Raji (cell line): Measurements from ENCODE around the gene C11orf97.

Experiments used
- POLR2A ChIP-seq: IDR thresholded peaks from 2 replicates; pipeline ENCODE4 v1.6.1; 2011; ENCODE audit warnings: low read depth, low read length, control low read depth; ENCODE audit not compliant: insufficient read depth

Gene C11orf97

DNA sequence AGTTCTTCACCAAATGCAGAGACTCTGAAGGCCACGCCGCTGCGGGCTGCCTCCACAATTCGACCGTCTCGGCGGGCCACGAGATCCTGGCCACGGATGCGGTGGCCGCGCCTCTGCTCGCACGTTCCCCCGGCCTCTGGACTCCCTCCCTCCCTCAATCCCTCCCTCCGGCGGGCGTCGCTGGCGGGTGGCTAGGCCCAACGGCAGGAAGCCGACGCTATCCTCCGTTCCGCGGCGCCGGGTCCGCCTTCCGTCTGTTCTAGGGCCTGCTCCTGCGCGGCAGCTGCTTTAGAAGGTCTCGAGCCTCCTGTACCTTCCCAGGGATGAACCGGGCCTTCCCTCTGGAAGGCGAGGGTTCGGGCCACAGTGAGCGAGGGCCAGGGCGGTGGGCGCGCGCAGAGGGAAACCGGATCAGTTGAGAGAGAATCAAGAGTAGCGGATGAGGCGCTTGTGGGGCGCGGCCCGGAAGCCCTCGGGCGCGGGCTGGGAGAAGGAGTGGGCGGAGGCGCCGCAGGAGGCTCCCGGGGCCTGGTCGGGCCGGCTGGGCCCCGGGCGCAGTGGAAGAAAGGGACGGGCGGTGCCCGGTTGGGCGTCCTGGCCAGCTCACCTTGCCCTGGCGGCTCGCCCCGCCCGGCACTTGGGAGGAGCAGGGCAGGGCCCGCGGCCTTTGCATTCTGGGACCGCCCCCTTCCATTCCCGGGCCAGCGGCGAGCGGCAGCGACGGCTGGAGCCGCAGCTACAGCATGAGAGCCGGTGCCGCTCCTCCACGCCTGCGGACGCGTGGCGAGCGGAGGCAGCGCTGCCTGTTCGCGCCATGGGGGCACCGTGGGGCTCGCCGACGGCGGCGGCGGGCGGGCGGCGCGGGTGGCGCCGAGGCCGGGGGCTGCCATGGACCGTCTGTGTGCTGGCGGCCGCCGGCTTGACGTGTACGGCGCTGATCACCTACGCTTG, 31.7 kb downstream of the C11orf97 start, which contains the start of gene FUT4:
FUT4 (plus strand) TSS at position 227 of the 951 bp plus-strand sequence; CDS start at position 440, 213 bp downstream.
- no peak for TF ChIP-seq POLR2A

DNA sequence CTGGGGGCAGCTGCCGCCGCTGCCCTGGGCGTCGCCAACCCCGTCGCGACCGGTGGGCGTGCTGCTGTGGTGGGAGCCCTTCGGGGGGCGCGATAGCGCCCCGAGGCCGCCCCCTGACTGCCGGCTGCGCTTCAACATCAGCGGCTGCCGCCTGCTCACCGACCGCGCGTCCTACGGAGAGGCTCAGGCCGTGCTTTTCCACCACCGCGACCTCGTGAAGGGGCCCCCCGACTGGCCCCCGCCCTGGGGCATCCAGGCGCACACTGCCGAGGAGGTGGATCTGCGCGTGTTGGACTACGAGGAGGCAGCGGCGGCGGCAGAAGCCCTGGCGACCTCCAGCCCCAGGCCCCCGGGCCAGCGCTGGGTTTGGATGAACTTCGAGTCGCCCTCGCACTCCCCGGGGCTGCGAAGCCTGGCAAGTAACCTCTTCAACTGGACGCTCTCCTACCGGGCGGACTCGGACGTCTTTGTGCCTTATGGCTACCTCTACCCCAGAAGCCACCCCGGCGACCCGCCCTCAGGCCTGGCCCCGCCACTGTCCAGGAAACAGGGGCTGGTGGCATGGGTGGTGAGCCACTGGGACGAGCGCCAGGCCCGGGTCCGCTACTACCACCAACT, 32.5 kb downstream of the C11orf97 start:
- TF ChIP-seq POLR2A: no peak

DNA sequence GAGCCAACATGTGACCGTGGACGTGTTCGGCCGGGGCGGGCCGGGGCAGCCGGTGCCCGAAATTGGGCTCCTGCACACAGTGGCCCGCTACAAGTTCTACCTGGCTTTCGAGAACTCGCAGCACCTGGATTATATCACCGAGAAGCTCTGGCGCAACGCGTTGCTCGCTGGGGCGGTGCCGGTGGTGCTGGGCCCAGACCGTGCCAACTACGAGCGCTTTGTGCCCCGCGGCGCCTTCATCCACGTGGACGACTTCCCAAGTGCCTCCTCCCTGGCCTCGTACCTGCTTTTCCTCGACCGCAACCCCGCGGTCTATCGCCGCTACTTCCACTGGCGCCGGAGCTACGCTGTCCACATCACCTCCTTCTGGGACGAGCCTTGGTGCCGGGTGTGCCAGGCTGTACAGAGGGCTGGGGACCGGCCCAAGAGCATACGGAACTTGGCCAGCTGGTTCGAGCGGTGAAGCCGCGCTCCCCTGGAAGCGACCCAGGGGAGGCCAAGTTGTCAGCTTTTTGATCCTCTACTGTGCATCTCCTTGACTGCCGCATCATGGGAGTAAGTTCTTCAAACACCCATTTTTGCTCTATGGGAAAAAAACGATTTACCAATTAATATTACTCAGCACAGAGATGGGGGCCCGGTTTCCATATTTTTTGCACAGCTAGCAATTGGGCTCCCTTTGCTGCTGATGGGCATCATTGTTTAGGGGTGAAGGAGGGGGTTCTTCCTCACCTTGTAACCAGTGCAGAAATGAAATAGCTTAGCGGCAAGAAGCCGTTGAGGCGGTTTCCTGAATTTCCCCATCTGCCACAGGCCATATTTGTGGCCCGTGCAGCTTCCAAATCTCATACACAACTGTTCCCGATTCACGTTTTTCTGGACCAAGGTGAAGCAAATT, 33.3 kb downstream of the C11orf97 start:
- TF ChIP-seq POLR2A: no peak

DNA sequence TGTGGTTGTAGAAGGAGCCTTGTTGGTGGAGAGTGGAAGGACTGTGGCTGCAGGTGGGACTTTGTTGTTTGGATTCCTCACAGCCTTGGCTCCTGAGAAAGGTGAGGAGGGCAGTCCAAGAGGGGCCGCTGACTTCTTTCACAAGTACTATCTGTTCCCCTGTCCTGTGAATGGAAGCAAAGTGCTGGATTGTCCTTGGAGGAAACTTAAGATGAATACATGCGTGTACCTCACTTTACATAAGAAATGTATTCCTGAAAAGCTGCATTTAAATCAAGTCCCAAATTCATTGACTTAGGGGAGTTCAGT, 33.9 kb downstream of the C11orf97 start:
- no peak for TF ChIP-seq POLR2A

DNA sequence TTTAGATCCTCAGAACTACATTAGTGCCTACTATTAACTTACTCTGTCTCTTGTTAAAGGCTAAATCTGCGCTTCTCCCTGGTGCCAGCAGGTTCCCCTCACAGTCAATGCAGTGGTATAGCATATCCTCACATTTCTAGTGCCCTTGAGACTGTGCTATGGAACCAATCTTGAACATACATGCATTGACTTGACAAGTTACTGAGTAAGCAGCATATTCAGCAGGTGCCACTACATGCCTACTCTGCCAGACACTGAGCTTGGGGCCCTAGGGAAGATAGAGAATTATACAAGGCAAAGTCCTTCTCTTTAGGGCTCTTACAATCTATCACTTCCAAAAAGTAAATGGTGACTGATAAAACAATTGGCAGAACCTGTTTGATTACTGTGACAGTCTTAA, 34.6 kb downstream of the C11orf97 start:
- no peak for TF ChIP-seq POLR2A

DNA sequence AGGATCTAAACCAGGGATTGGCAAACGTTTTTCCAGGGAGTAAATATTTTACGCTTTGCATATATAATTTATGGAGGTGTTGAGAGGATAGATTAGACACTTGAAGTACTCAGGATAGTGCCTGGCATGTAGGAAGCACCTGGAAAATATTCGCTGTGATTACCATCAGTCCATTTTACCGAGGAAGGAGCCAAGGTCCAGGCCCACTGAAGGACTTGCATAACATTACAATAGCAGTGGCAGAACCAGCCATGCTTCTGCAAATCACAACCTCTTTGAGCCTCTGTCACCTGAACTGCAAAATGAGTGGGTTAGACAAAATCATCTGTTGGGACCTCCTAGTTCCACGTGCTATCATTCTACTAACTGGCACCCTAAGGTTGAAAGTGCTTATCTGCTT, 36.9 kb downstream of the C11orf97 start:
- TF ChIP-seq POLR2A: no peak

DNA sequence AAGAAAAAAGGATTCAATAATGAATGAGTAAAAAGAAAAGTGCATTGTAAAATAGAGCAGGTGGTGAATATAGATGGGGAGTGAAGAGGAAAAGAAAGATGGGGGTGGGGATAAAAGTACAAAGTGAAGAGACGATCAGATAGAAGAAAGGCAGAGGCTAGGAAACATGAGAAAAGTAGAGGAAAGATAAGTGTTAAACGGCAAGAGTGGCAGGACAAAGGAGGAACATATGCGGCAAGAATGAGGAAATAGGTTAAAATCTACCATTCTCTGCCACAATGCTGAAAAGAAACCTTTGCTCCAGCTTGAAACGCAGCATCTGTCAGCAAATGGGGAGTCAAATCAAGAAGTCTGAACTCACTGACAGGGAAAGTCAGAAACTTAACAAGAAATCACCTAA, 38.3 kb downstream of the C11orf97 start:
- no peak for TF ChIP-seq POLR2A

DNA sequence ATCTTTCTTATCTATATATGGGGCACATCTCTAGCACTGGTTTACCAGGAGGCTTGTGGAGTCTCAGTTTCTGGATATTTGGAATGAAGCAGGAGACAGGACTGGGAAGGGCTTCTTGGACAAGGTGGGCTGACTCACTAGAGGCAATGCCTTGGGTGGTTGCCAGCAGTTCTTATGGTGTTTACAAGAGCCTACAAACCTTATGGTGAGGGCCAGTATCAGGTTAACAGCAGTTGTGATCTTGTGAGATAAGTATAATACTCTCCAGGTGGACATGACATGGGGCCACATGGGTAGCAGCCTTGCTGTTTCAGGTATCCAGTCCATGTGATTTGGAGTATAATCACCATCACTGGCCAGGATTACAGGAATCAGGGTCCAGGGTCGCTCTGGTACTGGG, 41.7 kb downstream of the C11orf97 start:
- TF ChIP-seq POLR2A: no peak

DNA sequence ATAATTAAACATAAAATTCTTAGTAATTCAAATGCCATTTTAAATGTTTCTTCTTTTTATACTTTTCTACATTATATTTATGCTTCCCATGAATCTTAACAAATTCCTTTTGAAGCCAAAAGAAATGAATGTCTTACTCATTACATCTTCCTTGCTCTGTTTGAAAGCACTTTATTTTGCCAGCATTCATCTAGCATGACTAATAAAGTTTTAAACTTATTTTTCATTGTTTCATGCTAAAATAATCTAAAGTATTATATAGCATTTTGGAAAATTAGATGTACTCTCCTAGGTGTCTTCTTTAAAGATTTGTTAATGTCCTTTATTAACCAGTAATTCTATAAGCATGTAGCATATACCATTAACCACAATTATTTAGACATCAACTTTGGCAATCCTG, 45.2 kb downstream of the C11orf97 start:
- no peak for TF ChIP-seq POLR2A

DNA sequence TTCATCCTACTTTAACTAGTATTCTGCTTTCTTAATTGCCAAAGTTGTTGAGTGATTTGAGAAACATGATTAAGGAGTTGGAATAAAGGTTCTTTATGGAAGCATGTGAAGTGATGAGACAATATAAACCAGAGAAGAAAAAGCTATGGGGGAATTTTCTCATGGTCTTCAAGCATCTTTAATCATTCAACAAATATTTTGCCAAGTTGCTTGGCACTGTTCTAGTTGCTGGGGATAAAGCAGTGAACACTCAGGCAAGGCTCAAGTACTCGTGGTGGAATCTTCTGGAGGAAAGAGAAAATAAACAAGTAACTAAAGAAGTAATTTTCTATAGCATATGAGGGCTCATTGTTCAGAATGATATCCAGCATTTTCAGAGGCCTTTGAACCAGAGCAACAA, 45.7 kb downstream of the C11orf97 start:
- no peak for TF ChIP-seq POLR2A

DNA sequence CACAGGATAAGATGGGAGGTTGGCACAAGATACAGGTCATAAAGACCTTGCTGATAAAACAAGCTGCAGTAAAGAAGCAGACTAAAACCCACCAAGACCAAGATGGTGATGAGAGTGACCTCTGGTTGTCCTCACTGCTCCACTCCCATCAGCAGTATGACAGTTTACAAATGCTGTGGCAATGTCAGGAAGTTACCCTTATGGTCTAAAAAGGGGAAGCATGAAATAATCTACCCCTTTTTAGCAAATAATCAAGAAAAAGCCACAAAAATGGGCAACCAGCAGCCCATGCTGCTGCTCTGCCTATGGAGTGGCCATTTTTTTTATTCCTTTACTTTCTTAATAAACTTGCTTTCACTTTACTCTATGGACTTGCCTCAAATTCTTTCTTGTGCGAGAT, 46.2 kb downstream of the C11orf97 start:
- no peak for TF ChIP-seq POLR2A

DNA sequence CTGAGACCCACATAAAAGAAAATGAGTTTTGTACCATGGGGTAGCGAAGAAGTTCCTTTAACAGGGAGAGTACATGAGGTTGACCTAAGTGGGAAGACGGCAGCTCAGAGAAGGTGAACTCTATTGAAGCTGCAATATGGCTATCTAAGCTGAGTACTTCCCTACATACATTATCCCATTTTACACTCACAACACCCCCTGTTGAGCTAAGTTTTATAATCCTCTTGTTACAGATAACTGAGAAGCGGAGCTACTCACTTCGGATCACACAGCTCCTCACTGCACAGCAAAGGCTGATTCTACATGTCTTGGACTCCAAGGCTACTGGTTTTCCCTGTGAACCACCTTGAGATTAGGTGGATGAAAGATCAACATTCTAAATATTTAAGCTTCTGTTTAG, 46.7 kb downstream of the C11orf97 start:
- no peak for TF ChIP-seq POLR2A

DNA sequence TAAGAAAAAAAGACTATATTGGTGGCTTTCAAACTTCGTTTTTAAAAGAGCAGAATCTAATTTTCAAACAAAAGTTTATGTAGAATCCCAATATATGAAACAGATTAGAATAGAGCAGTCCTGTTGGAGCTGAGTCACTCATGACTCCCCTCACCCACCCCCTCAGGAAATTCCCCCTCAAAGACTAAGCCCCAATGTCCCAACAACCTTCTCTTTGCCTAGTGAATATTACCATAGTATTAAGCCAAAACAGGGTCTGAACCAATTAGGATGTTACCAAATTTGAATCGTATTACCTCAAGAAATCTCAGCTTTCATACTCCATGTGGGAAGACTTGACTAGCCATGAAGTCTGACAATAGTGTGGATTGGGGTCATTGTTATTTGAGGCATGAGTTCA, 47.1 kb downstream of the C11orf97 start:
- no peak for TF ChIP-seq POLR2A

DNA sequence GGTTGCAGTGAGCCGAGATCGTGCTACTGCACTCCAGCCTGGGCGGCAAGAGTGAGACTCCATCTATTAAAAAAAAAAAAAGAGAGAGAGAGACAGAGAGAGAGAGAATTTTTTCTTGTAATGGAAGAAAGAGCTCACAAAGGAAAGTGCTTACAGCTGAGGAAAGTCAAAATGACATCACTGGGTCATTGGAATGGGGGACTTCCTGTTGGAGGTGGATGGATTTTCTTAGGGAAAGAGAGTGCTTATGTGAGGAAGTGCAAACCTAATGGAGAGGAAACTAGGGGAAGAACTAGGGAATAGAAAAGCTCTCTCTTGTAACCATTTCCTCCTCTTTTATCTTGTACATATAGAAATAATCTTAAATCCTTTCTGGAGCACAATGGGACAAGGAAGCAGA, 48.6 kb downstream of the C11orf97 start:
- no peak for TF ChIP-seq POLR2A

DNA sequence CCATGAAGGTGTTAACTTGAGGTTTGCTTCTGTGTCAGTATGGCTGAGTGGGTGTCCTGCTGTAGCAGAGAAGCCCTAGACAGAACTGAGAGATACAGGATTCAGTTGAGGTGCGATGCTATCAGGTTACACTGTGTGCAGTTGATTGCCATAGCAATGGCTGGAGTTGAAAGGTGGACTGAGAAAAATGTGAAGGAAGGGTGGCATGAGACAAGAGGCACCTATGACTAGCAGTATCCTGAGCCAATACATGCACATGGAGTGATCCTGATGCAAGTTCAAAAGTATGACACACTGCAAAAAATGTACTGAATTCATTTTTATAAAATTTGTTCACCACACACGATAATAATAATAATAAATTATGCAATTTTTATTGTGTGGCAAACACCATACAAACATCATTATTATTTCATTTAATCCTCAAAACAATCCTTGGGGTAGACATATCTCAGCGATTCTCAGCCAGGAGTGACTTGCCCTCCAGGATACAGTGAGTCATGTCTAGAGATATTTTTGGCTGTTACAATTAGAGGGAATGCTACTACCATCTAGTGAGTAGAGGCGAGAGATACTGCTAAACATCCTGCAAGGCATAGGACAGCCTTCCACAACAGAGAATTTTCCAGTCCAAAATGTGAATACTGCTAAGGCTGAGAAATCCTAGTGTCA, 51.1 kb downstream of the C11orf97 start:
- TF ChIP-seq POLR2A: no peak
